ENCODE results near the gene TMEM147. TPM values are rescaled to one million over a fixed set of nuclear protein-coding genes. Genes with fewer than 3 reads are reported as not detected.

The TMEM147 gene
- total RNA-seq, 1 donor from 2014 or later, result 41.2 TPM

DNA sequence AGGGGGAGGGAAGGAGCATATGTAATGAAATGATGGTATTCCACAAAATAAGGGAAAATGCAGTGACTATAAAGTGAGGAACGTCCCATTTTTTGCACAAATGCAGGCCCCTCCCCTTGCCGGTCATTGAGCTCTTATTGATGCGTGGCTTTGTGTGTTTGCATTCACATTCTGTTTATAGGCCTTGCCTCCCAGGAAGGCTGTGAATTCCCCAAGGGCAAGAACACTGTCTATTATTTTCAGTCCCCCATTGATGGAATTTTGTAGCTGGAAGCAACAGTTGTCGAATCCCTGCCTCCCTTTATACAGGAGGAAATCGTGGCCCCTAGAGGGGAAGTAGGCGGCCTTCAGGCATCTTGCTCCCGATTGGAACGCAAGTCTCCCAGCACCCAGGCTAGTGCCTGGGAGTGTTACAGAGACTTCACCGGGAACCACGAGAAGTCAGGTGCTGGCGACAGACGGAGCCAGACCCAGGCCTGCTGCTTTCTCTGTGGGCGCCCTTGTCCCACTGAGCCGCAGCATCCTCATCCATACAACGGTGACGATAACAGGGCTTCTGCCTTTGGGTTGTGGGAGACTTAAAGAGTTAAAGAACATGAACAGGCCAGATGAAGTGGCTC, 24.2 kb upstream of the TMEM147 start:
- DNase-seq, result no peak

DNA sequence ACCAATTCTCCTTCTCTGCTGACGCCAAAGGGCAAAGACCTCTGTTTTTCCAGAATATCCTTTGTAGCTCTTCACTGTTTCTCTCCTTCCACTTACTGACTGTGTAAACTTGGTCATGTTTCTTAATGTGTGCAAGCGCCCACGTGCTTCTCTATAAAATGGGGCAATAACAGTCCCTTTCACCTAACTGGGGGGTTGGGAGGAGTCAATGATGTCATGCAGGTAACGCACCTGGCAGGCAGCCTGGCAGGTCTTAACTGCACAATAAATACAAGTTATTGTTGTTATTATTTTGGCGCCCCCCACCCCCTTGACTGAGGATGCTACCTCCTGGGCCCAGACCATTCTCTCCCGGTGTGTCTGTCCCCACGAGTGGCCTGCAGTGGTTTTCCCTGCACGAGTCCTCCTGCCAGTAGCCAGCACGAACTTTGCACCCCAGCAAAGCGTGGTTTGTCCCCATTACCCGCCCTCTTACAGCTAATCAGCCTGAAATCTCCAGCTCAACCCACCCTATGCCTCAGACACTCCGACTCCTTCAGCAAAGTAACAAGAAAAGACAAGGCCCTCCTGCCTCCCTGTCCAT, 22.6 kb upstream of the TMEM147 start:
- DNase-seq, result no peak

GRCh38 chr19:35524181-35524837, 21.1 kb upstream of the TMEM147 start:
- DNase-seq, result no peak

DNA sequence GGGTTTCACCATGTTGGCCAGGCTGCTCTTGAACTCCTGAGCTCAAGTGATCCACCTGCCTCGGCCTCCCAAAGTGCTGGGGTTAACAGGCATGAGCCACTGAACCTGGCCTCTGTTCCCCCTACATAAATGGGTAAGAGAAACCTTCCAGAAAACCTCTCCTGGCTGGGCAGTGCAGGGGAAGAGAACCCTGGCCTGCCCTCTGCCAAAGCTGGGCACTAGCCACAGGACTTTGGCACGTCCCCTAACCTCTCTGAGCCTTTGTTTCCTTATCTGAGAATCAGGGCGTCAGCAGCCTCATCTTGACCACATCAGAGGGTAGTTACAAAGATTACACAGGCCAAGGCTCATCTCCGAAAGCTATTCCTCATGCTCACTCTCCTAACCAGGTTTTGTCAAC, 19.6 kb upstream of the TMEM147 start:
- no peak for DNase-seq

DNA sequence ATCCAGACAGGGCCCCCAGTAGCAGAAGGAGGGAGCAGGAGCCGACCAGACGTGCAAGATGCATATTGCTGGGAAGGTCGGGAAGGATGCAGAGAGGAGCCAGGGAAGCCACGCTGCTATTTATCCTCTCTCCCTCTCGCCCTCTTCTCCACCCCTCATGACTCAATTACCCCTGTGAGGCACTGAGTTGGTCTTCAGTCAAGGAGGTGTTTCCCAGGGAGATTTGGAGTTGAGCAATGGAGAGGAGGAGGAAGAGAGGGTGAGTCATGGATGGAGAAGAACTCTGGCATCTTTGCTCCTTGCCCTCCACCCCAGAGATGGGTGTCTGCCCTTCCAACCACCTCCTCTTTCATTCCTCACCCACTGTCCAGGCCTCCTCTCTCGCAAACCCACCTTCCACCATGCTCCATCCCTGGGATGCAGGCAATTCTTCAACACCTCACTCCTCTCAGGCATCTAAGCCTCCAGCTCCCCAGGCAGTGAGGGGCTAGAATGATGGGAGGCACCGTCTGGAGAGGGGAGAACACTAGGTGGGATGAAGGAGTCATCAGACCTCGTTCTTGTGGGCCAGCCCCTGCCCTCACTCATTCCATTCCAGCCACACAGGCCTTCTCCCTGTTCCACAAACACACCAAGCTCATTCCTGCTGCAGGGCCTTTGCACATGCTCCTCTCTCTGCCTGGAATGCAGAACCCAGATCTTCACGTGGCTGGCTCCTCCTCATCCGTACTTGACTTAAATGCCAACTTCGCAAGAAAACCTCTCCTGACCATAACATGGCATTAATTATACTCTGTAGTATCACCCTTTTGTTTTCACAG, 17.0 kb upstream of the TMEM147 start, which contains the start of gene SBSN:
SBSN (minus strand) TSS at position 94 of the 821 bp plus-strand sequence; CDS start at position 64, 30 bp downstream.
- no peak for DNase-seq

- no peak for DNase-seq
Observed at GRCh38 chr19:35529241-35530218, 15.9 kb upstream of the TMEM147 start.

- no peak for DNase-seq
Observed at GRCh38 chr19:35531291-35531690, 14.1 kb upstream of the TMEM147 start.

- DNase-seq, result no peak
Observed at GRCh38 chr19:35533201-35533821, 12.1 kb upstream of the TMEM147 start, which contains the start of gene GAPDHS. Gene GAPDHS (plus strand): TSS chr19:35533456. CDS start chr19:35533528, 72 bp downstream.

GRCh38 chr19:35533822-35534392, 11.5 kb upstream of the TMEM147 start:
- DNase-seq, result peak; percentile 27

DNA sequence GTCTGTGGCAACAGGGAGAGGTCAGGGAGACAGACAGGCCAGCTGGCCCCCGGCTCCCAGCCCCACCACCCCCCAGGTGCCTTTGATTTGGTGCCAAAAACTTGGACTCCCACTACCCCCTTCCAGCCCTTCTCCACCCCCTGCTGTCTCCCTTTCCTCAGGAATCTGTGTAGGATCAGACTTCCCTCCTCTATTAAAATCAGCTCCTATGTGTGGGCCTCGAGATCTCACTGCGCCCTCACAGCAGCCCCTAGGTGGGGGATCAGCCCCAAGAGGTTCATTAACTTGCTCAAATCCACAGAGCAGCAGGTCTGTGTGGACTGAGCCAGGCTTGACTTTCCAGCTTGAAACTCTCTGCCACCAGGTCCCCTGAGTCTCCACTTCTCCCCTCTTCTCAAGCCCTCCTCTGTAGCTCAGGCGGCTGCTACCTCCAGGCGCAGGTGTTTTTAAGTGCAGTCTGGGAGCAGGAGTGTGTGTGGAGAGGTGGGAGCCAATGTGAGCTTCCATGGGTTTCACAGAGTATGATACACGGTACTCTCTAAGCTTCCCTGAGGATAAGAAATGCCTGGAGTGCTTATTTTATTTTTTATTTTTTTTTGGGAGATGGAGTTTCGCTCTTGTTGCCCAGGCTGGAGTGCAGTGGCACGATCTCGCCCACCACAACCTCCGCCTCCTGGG, 10.5 kb upstream of the TMEM147 start:
- no peak for DNase-seq

DNA sequence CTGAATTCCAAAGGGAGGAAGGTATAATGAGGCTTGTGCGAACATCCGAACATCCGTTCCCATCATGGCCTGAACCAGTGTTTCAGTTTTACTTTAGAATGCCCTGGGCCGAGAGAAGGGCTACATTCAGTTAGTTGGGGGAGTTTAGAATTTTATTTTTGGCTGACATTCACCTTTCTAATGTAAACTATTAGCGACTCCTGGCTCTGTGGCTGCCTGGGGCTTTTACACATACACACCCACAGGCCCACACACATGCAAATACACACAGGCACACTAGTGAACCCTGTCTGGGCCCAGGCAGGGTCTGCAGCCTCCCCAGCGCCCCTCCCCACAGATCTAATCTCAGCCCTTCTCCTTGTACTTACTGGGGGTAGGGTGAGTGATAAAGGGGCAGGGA, 6.1 kb upstream of the TMEM147 start:
- DNase-seq, result no peak

DNA sequence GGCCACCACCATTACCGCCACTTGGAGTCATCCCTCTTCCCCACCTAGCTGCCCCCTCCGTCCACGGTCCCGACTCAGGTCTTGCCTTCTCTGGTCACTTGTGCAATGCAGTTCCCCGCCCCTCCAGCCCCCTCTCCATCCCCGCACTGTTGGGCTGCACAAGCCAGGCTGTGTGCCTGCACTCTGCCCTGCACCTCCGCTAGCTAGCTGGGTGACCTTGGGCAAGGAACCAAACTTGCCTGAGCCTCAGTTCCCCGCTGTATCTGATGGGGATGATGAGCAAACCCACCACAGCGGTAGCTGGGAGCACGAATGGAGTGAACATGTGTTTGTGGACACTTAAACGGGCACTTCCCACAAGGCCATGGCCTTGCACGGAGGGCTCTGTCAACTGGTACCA, 5.6 kb upstream of the TMEM147 start:
- DNase-seq, result no peak

- no peak for DNase-seq
Observed at GRCh38 chr19:35540356-35540927, 5.0 kb upstream of the TMEM147 start.

- no peak for DNase-seq
Observed at GRCh38 chr19:35542209-35542608, 3.2 kb upstream of the TMEM147 start.

- no peak for DNase-seq
Observed at GRCh38 chr19:35543280-35544109, 1.9 kb upstream of the TMEM147 start.

DNA sequence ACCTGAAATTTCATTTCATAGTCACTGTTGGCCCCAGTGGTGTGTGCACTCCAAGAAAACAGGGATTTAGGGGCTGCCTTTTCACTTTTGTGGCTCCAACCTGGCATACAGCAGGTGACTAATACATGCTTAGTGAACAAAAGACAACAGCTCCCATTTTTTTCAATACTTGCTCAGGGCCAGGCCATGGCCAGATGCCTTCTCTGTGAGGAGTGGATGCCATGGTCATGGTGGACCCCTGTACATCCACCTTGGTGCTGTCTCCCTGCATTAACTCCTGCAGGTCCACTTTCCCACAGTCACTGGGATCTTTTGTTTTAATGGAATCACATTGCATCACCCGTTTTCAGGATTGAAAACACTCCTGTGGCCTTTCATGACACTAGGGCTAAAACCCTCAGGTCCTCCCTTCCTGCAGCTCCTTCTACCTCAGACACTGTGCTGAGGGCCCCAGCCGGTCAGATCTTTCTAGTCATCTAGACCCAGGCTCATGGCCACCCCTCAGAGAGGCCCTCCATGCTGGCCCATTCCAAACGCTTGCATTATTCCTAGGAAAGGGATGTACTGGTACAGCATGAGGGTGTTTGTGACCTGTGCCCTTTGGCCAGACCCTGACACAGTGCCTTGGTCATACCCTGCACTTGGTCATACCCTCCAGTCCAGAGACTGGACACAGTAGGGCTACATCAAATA, 1.2 kb upstream of the TMEM147 start:
- DNase-seq, result no peak

DNA sequence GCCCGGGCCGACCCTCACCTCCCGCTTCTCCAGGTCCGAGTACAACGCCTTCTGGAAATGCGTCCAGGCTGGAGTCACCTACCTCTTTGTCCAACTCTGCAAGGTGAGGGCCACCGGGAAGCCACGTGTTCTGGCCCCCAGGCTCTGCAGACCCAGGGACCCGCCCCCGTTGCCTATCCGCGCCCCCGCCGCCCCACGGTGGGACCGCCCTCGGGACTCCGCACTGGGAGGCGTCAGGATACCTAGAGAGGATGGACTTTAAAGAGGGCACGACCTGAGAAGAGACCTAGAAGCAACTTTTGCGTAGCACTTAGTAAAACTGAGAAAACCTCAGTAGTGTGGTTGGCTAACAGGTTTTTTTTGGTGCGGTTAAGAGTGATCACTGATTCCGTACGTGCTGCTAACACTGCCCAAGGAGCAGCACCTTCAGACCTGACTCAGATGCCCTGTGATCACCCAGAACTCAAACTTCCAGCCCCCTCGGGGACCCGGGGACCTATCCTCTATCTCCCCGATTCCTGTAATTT, 492 bp downstream of the TMEM147 start:
- no peak for DNase-seq

DNA sequence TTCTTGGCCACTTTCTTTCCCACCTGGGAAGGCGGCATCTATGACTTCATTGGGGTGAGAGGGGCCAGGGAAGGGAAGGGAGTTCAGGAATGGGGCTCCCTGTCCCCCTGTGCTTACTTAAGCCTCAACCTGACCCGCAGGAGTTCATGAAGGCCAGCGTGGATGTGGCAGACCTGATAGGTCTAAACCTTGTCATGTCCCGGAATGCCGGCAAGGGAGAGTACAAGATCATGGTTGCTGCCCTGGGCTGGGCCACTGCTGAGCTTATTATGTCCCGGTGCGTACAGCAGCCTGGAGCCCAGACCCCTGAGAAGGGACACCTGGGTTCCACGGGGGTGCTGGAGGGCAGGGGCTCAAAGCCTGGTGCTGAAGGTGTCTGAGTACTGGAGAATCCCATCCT, 1.1 kb downstream of the TMEM147 start:
- no peak for DNase-seq
